Osteoblast (primary cell): ENCODE measurements around the gene CDKN3. TPM values are rescaled to one million over a fixed set of nuclear protein-coding genes. Genes with fewer than 3 reads are reported as not detected.
"Not testable (repeated sequence)": the region's sequence is repeated elsewhere in the genome, so short reads cannot be mapped to it uniquely, and the experiment has no call there.

Experiments used
- DNase-seq: peaks from one replicate; pipeline ENCODE4 v3.0.0; 2011; ENCODE audit warnings: low spot score, mixed read lengths; ENCODE audit not compliant: insufficient read length; ENCODE audit errors: missing footprints
- H2AFZ ChIP-seq: 2 replicates; pipeline ENCODE4 v1.6.0; 2011; ENCODE audit warnings: mild to moderate bottlenecking, low read length
- H3K27ac ChIP-seq: 2 replicates; pipeline ENCODE4 v1.5.1; 2011; ENCODE audit warnings: mild to moderate bottlenecking, low read depth, low read length, moderate library complexity
- H3K27me3 ChIP-seq: 2 replicates; pipeline ENCODE4 v1.6.0; 2012; ENCODE audit warnings: mild to moderate bottlenecking, control low read depth, inconsistent platforms, low read length, moderate library complexity; ENCODE audit not compliant: insufficient read depth
- H3K36me3 ChIP-seq: 2 replicates; pipeline ENCODE4 v1.5.1; 2011; ENCODE audit warnings: mild to moderate bottlenecking, low read length, control low read depth, moderate library complexity; ENCODE audit not compliant: insufficient read depth
- H3K4me1 ChIP-seq: 2 replicates; pipeline ENCODE4 v1.5.1; 2011; ENCODE audit warnings: mild to moderate bottlenecking, low read length, control low read depth, moderate library complexity; ENCODE audit not compliant: insufficient read depth
- H3K4me2 ChIP-seq: 2 replicates; pipeline ENCODE4 v1.6.0; 2011; ENCODE audit warnings: mild to moderate bottlenecking, low read length; ENCODE audit not compliant: insufficient read depth
- H3K4me3 ChIP-seq: fragments of 200-600 bp; sonication (generic); 3 replicates; pipeline ENCODE4 v1.5.1; 2012; ENCODE audit warnings: mild to moderate bottlenecking, low read length, inconsistent platforms; ENCODE audit not compliant: insufficient read depth
- H3K79me2 ChIP-seq: 2 replicates; pipeline ENCODE4 v1.6.0; 2012; ENCODE audit warnings: mild to moderate bottlenecking, low read length, control low read depth, inconsistent platforms; ENCODE audit not compliant: insufficient read depth
- H3K9me3 ChIP-seq: 2 replicates; pipeline ENCODE4 v1.5.1; 2011; ENCODE audit warnings: low read depth, low read length, control low read depth
- H4K20me1 ChIP-seq: 2 replicates; pipeline ENCODE4 v1.6.0; 2012; ENCODE audit warnings: mild to moderate bottlenecking, low read length, control low read depth; ENCODE audit not compliant: insufficient read depth
- total RNA-seq: library from RNA; depleted of rRNA; stranded (reverse); fragments of >200 nt; gene quantifications from 2 replicates; pipeline ENCODE4 v1.2.3, GENCODE V29; 2012
- TF ChIP-seq, protein P1 (sequence below): IDR thresholded peaks from 2 replicates; pipeline ENCODE4 v1.5.1; 2011; ENCODE audit warnings: mild to moderate bottlenecking, low read depth, low read length, moderate library complexity; ENCODE audit errors: extremely low read depth

CDKN3 gene
- total RNA-seq, 1 donor, result 7.6 TPM

DNA sequence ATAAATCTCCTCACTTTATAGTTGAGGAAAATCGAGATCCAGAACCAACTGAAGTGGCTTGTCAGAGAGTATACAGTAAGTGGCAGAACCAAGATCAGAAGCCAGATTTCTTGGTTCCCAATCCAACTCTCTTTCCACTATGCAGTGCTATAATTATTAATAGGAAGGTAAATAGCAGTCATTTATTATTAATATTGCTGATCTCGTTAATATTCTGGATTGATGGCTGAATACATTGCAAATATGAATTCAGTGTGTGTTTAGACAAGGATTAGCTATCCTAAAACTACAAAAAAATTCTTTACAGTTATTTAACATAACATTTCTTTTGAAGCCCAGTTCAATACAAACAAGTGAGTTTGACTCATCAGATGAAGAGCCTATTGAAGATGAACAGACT, 2.8 kb downstream of the CDKN3 start:
- Histone ChIP-seq H2AFZ (no peak overlapping the region), H3K27me3 (no peaks in the 10 kb centered on the region), H3K4me3 (no peak overlapping the region), H3K4me2 (no peak overlapping the region), H3K4me1 (peaks cover 19% of the 10 kb centered on the region), H3K79me2 (peaks cover 22% of the 10 kb centered on the region), H3K9me3 (no peaks in the 10 kb centered on the region), H3K27ac (no peak overlapping the region), H3K36me3 (no peaks in the 10 kb centered on the region), H4K20me1 (no peaks in the 10 kb centered on the region)
- TF ChIP-seq, protein P1, sequence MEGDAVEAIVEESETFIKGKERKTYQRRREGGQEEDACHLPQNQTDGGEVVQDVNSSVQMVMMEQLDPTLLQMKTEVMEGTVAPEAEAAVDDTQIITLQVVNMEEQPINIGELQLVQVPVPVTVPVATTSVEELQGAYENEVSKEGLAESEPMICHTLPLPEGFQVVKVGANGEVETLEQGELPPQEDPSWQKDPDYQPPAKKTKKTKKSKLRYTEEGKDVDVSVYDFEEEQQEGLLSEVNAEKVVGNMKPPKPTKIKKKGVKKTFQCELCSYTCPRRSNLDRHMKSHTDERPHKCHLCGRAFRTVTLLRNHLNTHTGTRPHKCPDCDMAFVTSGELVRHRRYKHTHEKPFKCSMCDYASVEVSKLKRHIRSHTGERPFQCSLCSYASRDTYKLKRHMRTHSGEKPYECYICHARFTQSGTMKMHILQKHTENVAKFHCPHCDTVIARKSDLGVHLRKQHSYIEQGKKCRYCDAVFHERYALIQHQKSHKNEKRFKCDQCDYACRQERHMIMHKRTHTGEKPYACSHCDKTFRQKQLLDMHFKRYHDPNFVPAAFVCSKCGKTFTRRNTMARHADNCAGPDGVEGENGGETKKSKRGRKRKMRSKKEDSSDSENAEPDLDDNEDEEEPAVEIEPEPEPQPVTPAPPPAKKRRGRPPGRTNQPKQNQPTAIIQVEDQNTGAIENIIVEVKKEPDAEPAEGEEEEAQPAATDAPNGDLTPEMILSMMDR, result no peak
- no peak for DNase-seq

DNA sequence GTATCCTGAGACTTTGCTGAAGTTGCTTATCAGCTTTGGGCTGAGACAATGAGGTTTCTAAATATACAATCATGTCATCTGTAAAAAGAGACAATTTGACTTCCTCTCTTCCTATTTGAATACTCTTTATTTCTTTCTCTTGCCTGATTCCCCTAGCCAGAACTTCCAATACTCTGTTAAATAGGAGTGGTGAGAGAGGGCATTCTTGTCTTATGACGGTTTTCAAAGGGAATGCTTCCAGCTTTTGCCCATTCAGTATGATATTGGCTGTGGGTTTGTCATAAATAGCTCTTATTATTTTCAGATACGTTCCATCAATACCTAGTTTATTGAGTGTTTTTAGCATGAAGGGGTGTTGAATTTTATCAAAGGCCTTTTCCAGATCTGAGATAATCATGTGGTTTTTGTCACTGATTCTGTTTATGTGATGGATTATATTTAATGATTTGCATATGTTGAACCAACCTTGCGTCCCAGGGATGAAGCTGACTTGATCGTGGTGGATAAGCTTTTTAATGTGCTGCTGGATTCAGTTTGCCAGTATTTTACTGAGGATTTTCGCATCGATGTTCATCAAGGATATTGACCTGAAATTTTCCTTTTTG, 6.7 kb downstream of the CDKN3 start:
- H3K27me3 ChIP-seq, H3K4me3 ChIP-seq, H3K4me2 ChIP-seq, H4K20me1 ChIP-seq, H3K79me2 ChIP-seq, DNase-seq, H3K27ac ChIP-seq, H3K36me3 ChIP-seq, H3K4me1 ChIP-seq, H2AFZ ChIP-seq, H3K9me3 ChIP-seq: not testable (repeated sequence)

DNA sequence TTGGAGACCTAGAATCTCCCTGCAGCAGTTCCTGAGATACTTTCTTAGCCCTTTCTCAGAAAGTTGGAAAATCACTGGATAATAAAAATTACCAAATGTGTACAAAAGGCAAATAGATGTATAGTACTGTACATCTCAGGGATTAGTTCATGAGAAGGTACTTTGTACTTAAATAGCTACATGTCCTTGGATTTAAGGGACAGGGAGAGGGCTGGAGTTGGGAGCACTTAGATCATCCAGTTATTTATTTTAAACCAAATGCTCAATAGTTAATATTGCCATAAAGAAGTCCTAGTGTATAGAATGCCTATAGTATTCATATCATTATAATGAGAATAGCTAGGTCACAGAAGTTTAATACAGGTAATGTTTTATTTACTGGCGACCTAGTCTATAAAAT, 13.4 kb downstream of the CDKN3 start:
- H3K4me3 ChIP-seq, result no peak overlapping the region
- H3K9me3 ChIP-seq, result no peaks in the 10 kb centered on the region
- TF ChIP-seq, protein P1, result no peak
- H4K20me1 ChIP-seq, result no peaks in the 10 kb centered on the region
- no peaks in the 10 kb centered on the region for H3K4me1 ChIP-seq
- H2AFZ ChIP-seq, result no peak overlapping the region
- no peaks in the 10 kb centered on the region for H3K27me3 ChIP-seq
- DNase-seq, result no peak
- no peak overlapping the region for H3K4me2 ChIP-seq
- H3K27ac ChIP-seq, result no peak overlapping the region
- no peaks in the 10 kb centered on the region for H3K79me2 ChIP-seq
- H3K36me3 ChIP-seq, result peaks cover 38% of the 10 kb centered on the region

DNA sequence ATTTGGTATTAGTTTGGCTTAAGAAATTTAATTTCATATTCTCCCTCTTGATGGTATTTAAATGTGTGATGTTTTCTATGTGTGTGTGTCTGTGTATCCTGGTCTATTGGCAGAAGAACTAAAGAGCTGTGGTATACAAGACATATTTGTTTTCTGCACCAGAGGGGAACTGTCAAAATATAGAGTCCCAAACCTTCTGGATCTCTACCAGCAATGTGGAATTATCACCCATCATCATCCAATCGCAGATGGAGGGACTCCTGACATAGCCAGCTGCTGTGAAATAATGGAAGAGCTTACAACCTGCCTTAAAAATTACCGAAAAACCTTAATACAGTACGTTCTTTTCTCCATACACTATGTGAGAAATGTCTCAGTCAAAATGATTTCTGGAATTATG, 14.6 kb downstream of the CDKN3 start:
- no peaks in the 10 kb centered on the region for H3K4me1 ChIP-seq
- H3K36me3 ChIP-seq, result peaks cover 38% of the 10 kb centered on the region
- H3K27ac ChIP-seq, result no peak overlapping the region
- H2AFZ ChIP-seq, result no peak overlapping the region
- H4K20me1 ChIP-seq, result no peaks in the 10 kb centered on the region
- H3K9me3 ChIP-seq, result no peaks in the 10 kb centered on the region
- H3K4me3 ChIP-seq, result no peak overlapping the region
- TF ChIP-seq, protein P1, result no peak
- DNase-seq, result no peak
- H3K4me2 ChIP-seq, result no peak overlapping the region
- H3K79me2 ChIP-seq, result no peaks in the 10 kb centered on the region
- no peaks in the 10 kb centered on the region for H3K27me3 ChIP-seq
